HepG2 (cell line): ENCODE measurements around the gene LNX2. TPM values are rescaled to one million over a fixed set of nuclear protein-coding genes. Genes with fewer than 3 reads are reported as not detected.

Source experiments
- ATAC-seq: fragments of 200-7000 bp; cut with Tn5 transposase; 3 replicates; pipeline ENCODE4 v1.9.1; 2020; ENCODE audit warnings: mild to moderate bottlenecking, moderate library complexity
- BruUV-seq: library from RNA; stranded (reverse); fragments of 400-500 nt; replicated peaks from 2 replicates; lab custom pipeline; 2021; lab: Mats Ljungman, UMichigan
- CTCF ChIA-PET: fragments of 300-600 bp; formaldehyde crosslinking; extraction: SDS; loops from one replicate; lab custom pipeline; 2021; ENCODE audit warnings: low total read pairs, inconsistent platforms, low intra/inter-chr PET ratio; lab: Yijun Ruan, JAX
- POLR2A ChIA-PET: fragments of 350-600 bp; sonication (Branson Sonifier 250); formaldehyde crosslinking; loops from one replicate; lab custom pipeline; 2020; ENCODE audit warnings: antibody characterized with exemption, inconsistent platforms; lab: Yijun Ruan, JAX
- DNase-seq: peaks from one replicate; pipeline ENCODE4 v3.0.0-alpha.2; 2015; ENCODE audit warnings: low spot score
- FAIRE-seq: peaks from 3 replicates; lab custom pipeline; 2011; peaks lifted over from hg19 to GRCh38; lab: Jason Lieb, UNC
- H2AFZ ChIP-seq: one replicate; pipeline ENCODE4 v1.6.1; 2011; ENCODE audit warnings: low read length, inconsistent platforms
- H3K27ac ChIP-seq: fragments of 300-600 bp; 3 replicates; pipeline ENCODE4 v1.8.0; 2011; ENCODE audit warnings: mixed run types, mild to moderate bottlenecking, mixed read lengths, low read length, inconsistent platforms; ENCODE audit not compliant: insufficient read depth; ENCODE audit errors: extremely low read length
- H3K27me3 ChIP-seq, 2 experiments: fragments of 200-600 bp in 1 of 2; 2 replicates in 1 of 2; 3 replicates in 1 of 2; pipeline versions ENCODE4 v1.6.0 to v1.8.0; 2011; ENCODE audit warnings: low read length in 2 of 2, mild to moderate bottlenecking in 2 of 2, moderate library complexity in 2 of 2, inconsistent platforms in 1 of 2; ENCODE audit not compliant: insufficient read depth in 2 of 2, control insufficient read depth in 1 of 2
- H3K36me3 ChIP-seq, 2 experiments: fragments of 200-600 bp in 1 of 2; replicated peaks in 1 of 2; 2 replicates in 1 of 2; 3 replicates in 1 of 2; pipeline versions ENCODE4 v1.5.1 to v1.8.0; 2011; ENCODE audit warnings: low read length in 2 of 2, inconsistent platforms in 1 of 2; ENCODE audit not compliant: insufficient read depth in 2 of 2, control insufficient read depth in 1 of 2
- H3K4me1 ChIP-seq: 2 replicates; pipeline ENCODE4 v1.5.1; 2012; ENCODE audit warnings: low read length, inconsistent platforms; ENCODE audit not compliant: insufficient read depth
- H3K4me2 ChIP-seq: 2 replicates; pipeline ENCODE4 v1.6.0; 2011; ENCODE audit warnings: low read depth, low read length, inconsistent platforms
- H3K4me3 ChIP-seq, 3 experiments: fragments of 200-600 bp in 1 of 3; sonication (generic), shearing (Covaris generic) in 1 of 3; replicated peaks in 1 of 3; 2 replicates each; pipeline ENCODE4 v1.5.1; 2011 to 2016; ENCODE audit warnings: low read length in 3 of 3, inconsistent platforms in 2 of 3, low read depth in 2 of 3, mild to moderate bottlenecking in 2 of 3, control low read depth in 1 of 3, mixed read lengths in 1 of 3; ENCODE audit not compliant: insufficient read depth in 1 of 3
- H3K79me2 ChIP-seq: one replicate; pipeline ENCODE4 v1.6.1; 2011; ENCODE audit warnings: low read length, inconsistent platforms; ENCODE audit not compliant: insufficient read depth
- H3K9ac ChIP-seq: 2 replicates; pipeline ENCODE4 v1.6.0; 2011; ENCODE audit warnings: mild to moderate bottlenecking, low read depth, low read length, inconsistent platforms; ENCODE audit not compliant: insufficient read depth
- H3K9me3 ChIP-seq: 2 replicates; pipeline ENCODE4 v1.5.1; 2012; ENCODE audit warnings: mild to moderate bottlenecking, low read length
- H4K20me1 ChIP-seq: 2 replicates; pipeline ENCODE4 v1.6.0; 2011; ENCODE audit warnings: inconsistent platforms, mild to moderate bottlenecking, low read length, moderate library complexity; ENCODE audit not compliant: insufficient read depth
- ATAD3A ChIP-seq: sonication (generic); formaldehyde crosslinking; IDR thresholded peaks from 2 replicates; pipeline ENCODE4 v1.4.0; 2020; ENCODE audit warnings: missing genetic modification reagents
- GATA4 ChIP-seq: sonication (generic); IDR thresholded peaks from 2 replicates; pipeline ENCODE4 v1.6.1; 2016; ENCODE audit warnings: antibody characterized with exemption, low read depth, borderline replicate concordance
- KAT8 ChIP-seq: IDR thresholded peaks from 2 replicates; pipeline ENCODE4 v1.6.1; 2016; ENCODE audit warnings: missing genetic modification reagents, missing compliant biosample characterization
- KDM1A ChIP-seq: IDR thresholded peaks from 2 replicates; pipeline ENCODE4 v1.6.1; 2016; ENCODE audit warnings: missing compliant biosample characterization
- MAFF ChIP-seq: IDR thresholded peaks from 2 replicates; pipeline ENCODE4 v1.6.1; 2011; ENCODE audit warnings: low read depth, low read length, improper control_type of control experiment
- MATR3 ChIP-seq: sonication (generic); formaldehyde crosslinking; IDR thresholded peaks from 2 replicates; pipeline ENCODE4 v1.4.0; 2020; ENCODE audit warnings: missing genetic modification reagents
- MTA3 ChIP-seq: sonication (generic); formaldehyde crosslinking; IDR thresholded peaks from 2 replicates; pipeline ENCODE4 v1.4.0; 2020; ENCODE audit warnings: missing genetic modification reagents
- STAT6 ChIP-seq: sonication (generic); formaldehyde crosslinking; IDR thresholded peaks from 2 replicates; pipeline ENCODE4 v1.4.0; 2020; ENCODE audit warnings: missing genetic modification reagents, mild to moderate bottlenecking, borderline replicate concordance
- ZFY ChIP-seq: sonication (generic); formaldehyde crosslinking; IDR thresholded peaks from 2 replicates; pipeline ENCODE4 v1.4.0; 2020; ENCODE audit warnings: missing genetic modification reagents
- ZNF24 ChIP-seq: fragments of 450-650 bp; IDR thresholded peaks from 2 replicates; pipeline ENCODE4 v1.6.1; 2017; ENCODE audit warnings: antibody characterized with exemption, mild to moderate bottlenecking
- ZNF678 ChIP-seq: sonication (generic); formaldehyde crosslinking; IDR thresholded peaks from 2 replicates; pipeline ENCODE4 v1.4.0; 2020; ENCODE audit warnings: mild to moderate bottlenecking, missing genetic modification reagents
- ZNF776 ChIP-seq: sonication (generic); formaldehyde crosslinking; IDR thresholded peaks from 2 replicates; pipeline ENCODE4 v1.4.0; 2020; ENCODE audit warnings: mild to moderate bottlenecking, missing genetic modification reagents
- ZNF878 ChIP-seq: sonication (generic); formaldehyde crosslinking; IDR thresholded peaks from 2 replicates; pipeline ENCODE4 v1.8.1; 2023; ENCODE audit warnings: mild to moderate bottlenecking, missing genetic modification reagents, moderate library complexity
- ZNF883 ChIP-seq: sonication (generic); formaldehyde crosslinking; IDR thresholded peaks from 2 replicates; pipeline ENCODE4 v1.5.1; 2020; ENCODE audit warnings: mild to moderate bottlenecking, missing genetic modification reagents; ENCODE audit errors: not compliant biosample characterization
- ZSCAN30 ChIP-seq: sonication (generic); formaldehyde crosslinking; IDR thresholded peaks from 2 replicates; pipeline ENCODE4 v1.5.0; 2020; ENCODE audit warnings: mild to moderate bottlenecking, missing genetic modification reagents
- WGBS: methylation state at CpG from one replicate; pipeline ENCODE4 v1.1.6; 2017; ENCODE audit warnings: low lambda C conversion rate; 5-methylcytosine and 5-hydroxymethylcytosine counted together
- in situ Hi-C: cut with HindIII; loops from 2 replicates; pipeline ENCODE4 v1.10.0; 2017; ENCODE audit warnings: low pct_unique_long_range_greater_than_20kb; ENCODE audit not compliant: extremely low pct_ligation_motif_present
- intact Hi-C: fragments of 100-400 bp; cut with micrococcal nuclease; formaldehyde crosslinking; loops from one replicate; pipeline ENCODE4 v1.10.0; 2022; ENCODE audit not compliant: unreplicated experiment
- polyA plus RNA-seq, 8 experiments: library from polyadenylated mRNA; depleted of rRNA in 3 of 8; stranded (reverse) in 7 of 8; unstranded in 1 of 8; fragments of >200 nt; fragmentation: Illumina TruSeq in 4 of 8; extraction: Trizol in 4 of 8; gene quantifications; 2 replicates each; pipeline versions ENCODE4 v1.2.1 to v1.2.3, GENCODE V29; 2011 to 2016; ENCODE audit warnings: low read depth in 4 of 8, missing spikeins in 1 of 8, mixed read lengths in 1 of 8; ENCODE audit not compliant: insufficient read depth in 1 of 8
- total RNA-seq, 5 experiments: library from RNA; depleted of rRNA; stranded (reverse); fragments of >200 nt; fragmentation: Illumina TruSeq; extraction: Trizol; gene quantifications; 2 replicates each; pipeline ENCODE4 v1.2.3, GENCODE V29; 2016; ENCODE audit warnings: low read depth in 1 of 5
- TF ChIP-seq, protein P1 (sequence below): sonication (generic); formaldehyde crosslinking; IDR thresholded peaks from 2 replicates; pipeline ENCODE4 v1.4.0; 2020; ENCODE audit warnings: mild to moderate bottlenecking, missing genetic modification reagents

Gene LNX2
- total and polyA plus RNA-seq, 2 of the 13 experiments (the other 11 are each of a cell fraction or from before 2014, with no cell fraction given), result 9.2 to 9.7 TPM

DNA sequence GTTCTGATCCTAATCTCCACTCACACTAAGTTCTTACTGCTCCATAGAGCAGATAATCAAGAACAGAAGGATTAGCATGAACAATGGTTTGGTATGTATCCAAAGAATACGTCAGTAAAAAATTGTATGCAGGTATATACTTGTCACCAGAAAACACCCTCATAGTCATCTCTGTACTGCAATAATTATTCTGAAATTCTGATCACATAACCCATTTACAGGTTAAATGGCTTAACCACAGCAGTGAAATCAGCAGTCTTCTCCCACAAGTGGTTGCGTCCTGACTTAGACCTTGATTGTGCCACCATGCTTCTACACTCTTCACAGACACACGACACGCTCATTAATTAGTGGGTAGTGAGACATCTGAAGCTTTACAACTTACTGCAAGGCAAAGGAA, 50.9 kb downstream of the LNX2 start (continued):
- TF ChIP-seq, protein P1, sequence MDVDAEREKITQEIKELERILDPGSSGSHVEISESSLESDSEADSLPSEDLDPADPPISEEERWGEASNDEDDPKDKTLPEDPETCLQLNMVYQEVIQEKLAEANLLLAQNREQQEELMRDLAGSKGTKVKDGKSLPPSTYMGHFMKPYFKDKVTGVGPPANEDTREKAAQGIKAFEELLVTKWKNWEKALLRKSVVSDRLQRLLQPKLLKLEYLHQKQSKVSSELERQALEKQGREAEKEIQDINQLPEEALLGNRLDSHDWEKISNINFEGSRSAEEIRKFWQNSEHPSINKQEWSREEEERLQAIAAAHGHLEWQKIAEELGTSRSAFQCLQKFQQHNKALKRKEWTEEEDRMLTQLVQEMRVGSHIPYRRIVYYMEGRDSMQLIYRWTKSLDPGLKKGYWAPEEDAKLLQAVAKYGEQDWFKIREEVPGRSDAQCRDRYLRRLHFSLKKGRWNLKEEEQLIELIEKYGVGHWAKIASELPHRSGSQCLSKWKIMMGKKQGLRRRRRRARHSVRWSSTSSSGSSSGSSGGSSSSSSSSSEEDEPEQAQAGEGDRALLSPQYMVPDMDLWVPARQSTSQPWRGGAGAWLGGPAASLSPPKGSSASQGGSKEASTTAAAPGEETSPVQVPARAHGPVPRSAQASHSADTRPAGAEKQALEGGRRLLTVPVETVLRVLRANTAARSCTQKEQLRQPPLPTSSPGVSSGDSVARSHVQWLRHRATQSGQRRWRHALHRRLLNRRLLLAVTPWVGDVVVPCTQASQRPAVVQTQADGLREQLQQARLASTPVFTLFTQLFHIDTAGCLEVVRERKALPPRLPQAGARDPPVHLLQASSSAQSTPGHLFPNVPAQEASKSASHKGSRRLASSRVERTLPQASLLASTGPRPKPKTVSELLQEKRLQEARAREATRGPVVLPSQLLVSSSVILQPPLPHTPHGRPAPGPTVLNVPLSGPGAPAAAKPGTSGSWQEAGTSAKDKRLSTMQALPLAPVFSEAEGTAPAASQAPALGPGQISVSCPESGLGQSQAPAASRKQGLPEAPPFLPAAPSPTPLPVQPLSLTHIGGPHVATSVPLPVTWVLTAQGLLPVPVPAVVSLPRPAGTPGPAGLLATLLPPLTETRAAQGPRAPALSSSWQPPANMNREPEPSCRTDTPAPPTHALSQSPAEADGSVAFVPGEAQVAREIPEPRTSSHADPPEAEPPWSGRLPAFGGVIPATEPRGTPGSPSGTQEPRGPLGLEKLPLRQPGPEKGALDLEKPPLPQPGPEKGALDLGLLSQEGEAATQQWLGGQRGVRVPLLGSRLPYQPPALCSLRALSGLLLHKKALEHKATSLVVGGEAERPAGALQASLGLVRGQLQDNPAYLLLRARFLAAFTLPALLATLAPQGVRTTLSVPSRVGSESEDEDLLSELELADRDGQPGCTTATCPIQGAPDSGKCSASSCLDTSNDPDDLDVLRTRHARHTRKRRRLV (CRISPR knock-in tag), result no peak
- TF ChIP-seq ZSCAN30 (CRISPR knock-in tag), result no peak
- no peak for TF ChIP-seq MTA3 (CRISPR knock-in tag)
- no peak for TF ChIP-seq ZNF24
- no peak for TF ChIP-seq ZNF678 (CRISPR knock-in tag)
- no peak for TF ChIP-seq GATA4
- TF ChIP-seq ZNF883 (CRISPR knock-in tag), result no peak
- no peak for TF ChIP-seq ATAD3A
- no peak for TF ChIP-seq ZFY (CRISPR knock-in tag)
- no peak for TF ChIP-seq ZNF878

DNA sequence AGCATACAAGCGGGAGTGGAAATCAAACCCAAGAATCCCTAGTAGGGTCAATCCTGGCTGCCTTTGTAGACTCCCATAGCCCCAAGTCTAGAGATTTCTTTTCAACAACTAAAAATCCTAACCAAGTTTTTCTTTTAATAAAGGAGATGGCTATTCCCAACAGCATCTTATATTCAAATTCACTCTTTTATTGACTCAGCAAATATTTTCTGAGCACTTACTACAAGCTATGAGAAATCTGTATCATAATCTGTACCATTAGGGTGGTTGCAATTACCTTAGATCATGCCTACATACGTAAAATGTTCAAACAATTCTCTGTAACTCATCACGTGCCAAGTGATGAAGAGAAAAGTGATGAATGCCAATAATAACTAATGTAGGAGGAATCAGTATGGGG, 54.5 kb downstream of the LNX2 start:
- DNase-seq, result no peak
- no TSS peak for BruUV-seq
- Histone ChIP-seq H3K9ac (no peak overlapping the region), H3K79me2 (no peaks in the 10 kb centered on the region), H3K27ac (no peak overlapping the region), H3K36me3 (peaks cover 13 to 58% of the 10 kb centered on the region in 2 experiments), H4K20me1 (no peaks in the 10 kb centered on the region), H3K4me3 (no peak overlapping the region), H2AFZ (no peak overlapping the region), H3K4me1 (no peaks in the 10 kb centered on the region), H3K9me3 (no peaks in the 10 kb centered on the region), H3K4me2 (no peak overlapping the region), H3K27me3 (no peaks in the 10 kb centered on the region)
- no peak for ATAC-seq
- no peak for FAIRE-seq
- CTCF ChIA-PET, result no interaction called here
- POLR2A ChIA-PET, result no interaction called here
- intact Hi-C loops (no loop called here), in situ Hi-C loops (no loop called here)
- 77% methylated on average over 3 of the region's 3 CpGs for WGBS
- TF ChIP-seq MATR3 (CRISPR knock-in tag), result no peak
- no peak for TF ChIP-seq STAT6
- no peak for TF ChIP-seq KDM1A (CRISPR knock-in tag)
- TF ChIP-seq KAT8, result no peak
- no peak for TF ChIP-seq ZNF776 (CRISPR knock-in tag)
- TF ChIP-seq MAFF, result peak; percentile 55; the same call in 1 of the 2 replicates
